GM23248 (cell line): ENCODE results near the gene GNA14. TPM values are rescaled to one million over a fixed set of nuclear protein-coding genes. Genes with fewer than 3 reads are reported as not detected.

ENCODE experiments used
- DNase-seq: peaks from one replicate; pipeline ENCODE4 v3.0.0-alpha.2; 2015
- H2AFZ ChIP-seq: fragments of 200-600 bp; sonication (generic); 2 replicates; pipeline ENCODE4 v1.6.1; 2016; ENCODE audit warnings: antibody characterized with exemption
- H3F3A ChIP-seq: fragments of 200-600 bp; sonication (generic); 2 replicates; pipeline ENCODE4 v1.6.1; 2016; ENCODE audit warnings: mild to moderate bottlenecking, antibody characterized with exemption, mixed run types; ENCODE audit not compliant: insufficient read depth
- H3K27ac ChIP-seq: fragments of 200-600 bp; sonication (generic); 2 replicates; pipeline ENCODE4 v1.5.1; 2016; ENCODE audit warnings: mild to moderate bottlenecking
- H3K27me3 ChIP-seq: fragments of 200-600 bp; sonication (generic); replicated peaks from 2 replicates; pipeline ENCODE4 v1.6.1; 2016; ENCODE audit warnings: mild to moderate bottlenecking; ENCODE audit not compliant: insufficient read depth
- H3K36me3 ChIP-seq: fragments of 200-600 bp; sonication (generic); 2 replicates; pipeline ENCODE4 v1.6.1; 2016; ENCODE audit warnings: low read depth, mild to moderate bottlenecking
- H3K4me1 ChIP-seq: fragments of 200-600 bp; sonication (generic); 2 replicates; pipeline ENCODE4 v1.6.1; 2016; ENCODE audit warnings: mild to moderate bottlenecking; ENCODE audit not compliant: insufficient read depth
- H3K4me2 ChIP-seq: fragments of 200-600 bp; sonication (generic); one replicate; pipeline ENCODE4 v1.6.1; 2016; ENCODE audit warnings: mild to moderate bottlenecking; ENCODE audit not compliant: unreplicated experiment
- H3K4me3 ChIP-seq: fragments of 200-600 bp; sonication (generic); 2 replicates; pipeline ENCODE4 v1.5.1; 2016; ENCODE audit warnings: mild to moderate bottlenecking
- H3K79me2 ChIP-seq: fragments of 200-600 bp; sonication (generic); 2 replicates; pipeline ENCODE4 v1.6.1; 2016; ENCODE audit warnings: mild to moderate bottlenecking; ENCODE audit not compliant: insufficient read depth
- H3K9ac ChIP-seq: fragments of 200-600 bp; sonication (generic); 2 replicates; pipeline ENCODE4 v1.6.1; 2016; ENCODE audit warnings: mild to moderate bottlenecking
- H3K9me2 ChIP-seq: fragments of 200-600 bp; sonication (generic); 2 replicates; pipeline ENCODE4 v1.6.1; 2016; ENCODE audit warnings: mixed run types, mild to moderate bottlenecking, moderate library complexity; ENCODE audit not compliant: insufficient read depth
- H3K9me3 ChIP-seq: fragments of 200-600 bp; sonication (generic); one replicate; pipeline ENCODE4 v1.6.1; 2017; ENCODE audit warnings: low read depth
- H4K20me1 ChIP-seq: fragments of 200-600 bp; sonication (generic); 2 replicates; pipeline ENCODE4 v1.6.0; 2016; ENCODE audit not compliant: insufficient read depth
- EZH2 ChIP-seq: fragments of 200-600 bp; sonication (generic); IDR thresholded peaks from 2 replicates; pipeline ENCODE4 v1.6.1; 2018; ENCODE audit warnings: antibody characterized with exemption, mild to moderate bottlenecking; ENCODE audit not compliant: insufficient read depth, poor library complexity, severe bottlenecking
- EZH2phosphoT487 ChIP-seq: fragments of 200-600 bp; sonication (generic); IDR thresholded peaks from 2 replicates; pipeline ENCODE4 v1.6.1; 2018; ENCODE audit warnings: antibody characterized with exemption, moderate library complexity, mild to moderate bottlenecking, low read depth; ENCODE audit not compliant: insufficient read depth
- WGBS, 2 experiments: methylation state at CpG; one replicate each; pipeline ENCODE4 v1.1.6; 2015 to 2017; ENCODE audit warnings: low lambda C conversion rate in 2 of 2, low coverage in 1 of 2; ENCODE audit errors: missing lambda C conversion rate in 2 of 2; 5-methylcytosine and 5-hydroxymethylcytosine counted together
- in situ Hi-C: fragments of 300-500 bp; cut with MboI; formaldehyde crosslinking; loops from 2 replicates; pipeline ENCODE4 v1.15.0; 2020
- polyA plus RNA-seq: library from polyadenylated mRNA; unstranded; fragments of >200 nt; fragmentation: Nextera tagmentation; extraction: Ambion mirVana; gene quantifications from 2 replicates; pipeline ENCODE4 v1.2.1, GENCODE V29; 2016
- total RNA-seq: library from RNA; depleted of rRNA; stranded (reverse); fragments of >200 nt; shearing (Covaris generic); gene quantifications from 2 replicates; pipeline ENCODE4 v1.2.3, GENCODE V29; 2014

GNA14 gene
- total and polyA plus RNA-seq, 2 experiments from 2014 or later = 0.11 to 0.24 TPM

- H3K4me1 ChIP-seq = no peaks in the 10 kb centered on the region
- H3F3A ChIP-seq = no peaks in the 10 kb centered on the region
- no peaks in the 10 kb centered on the region for H4K20me1 ChIP-seq
- in situ Hi-C loops = no loop called here
- H3K9me2 ChIP-seq = no peaks in the 10 kb centered on the region
- H3K4me3 ChIP-seq = no peak overlapping the region
- no peak overlapping the region for H2AFZ ChIP-seq
- H3K4me2 ChIP-seq = no peak overlapping the region
- H3K36me3 ChIP-seq = no peaks in the 10 kb centered on the region
- H3K9me3 ChIP-seq = no peaks in the 10 kb centered on the region
- 83 to 84% methylated on average over 4 of the region's 4 CpGs for WGBS, 2 experiments
- no peak overlapping the region for H3K27ac ChIP-seq
- H3K9ac ChIP-seq = no peak overlapping the region
- DNase-seq = no peak
- H3K79me2 ChIP-seq = no peaks in the 10 kb centered on the region
- TF ChIP-seq EZH2phosphoT487 (no peak), EZH2 (no peak)
- H3K27me3 ChIP-seq = no peaks in the 10 kb centered on the region
These were observed 212.8 kb downstream of the GNA14 start for GRCh38 chr9:77435277-77435676.

- H3K27ac ChIP-seq = no peak overlapping the region
- no peaks in the 10 kb centered on the region for H3K27me3 ChIP-seq
- peak; percentile 87 for DNase-seq
- H3F3A ChIP-seq = no peaks in the 10 kb centered on the region
- WGBS, 2 experiments = 62 to 64% methylated on average over 21 of the region's 21 CpGs
- no peaks in the 10 kb centered on the region for H3K9me2 ChIP-seq
- TF ChIP-seq EZH2phosphoT487 = no peak
- no peak for TF ChIP-seq EZH2
- H3K9me3 ChIP-seq = no peaks in the 10 kb centered on the region
- no peaks in the 10 kb centered on the region for H3K79me2 ChIP-seq
- H3K4me2 ChIP-seq = no peak overlapping the region
- H3K4me3 ChIP-seq = no peak overlapping the region
- no peak overlapping the region for H3K9ac ChIP-seq
- peak overlapping the region; percentile 58; the same call in 1 of the 2 replicates for H2AFZ ChIP-seq
- in situ Hi-C loops = no loop called here
- no peaks in the 10 kb centered on the region for H4K20me1 ChIP-seq
- no peaks in the 10 kb centered on the region for H3K36me3 ChIP-seq
- H3K4me1 ChIP-seq = no peaks in the 10 kb centered on the region
These were observed 214.3 kb downstream of the GNA14 start for GRCh38 chr9:77433675-77434445.

- Histone ChIP-seq H3K36me3 (no peaks in the 10 kb centered on the region), H3K27ac (no peak overlapping the region), H3K9me3 (no peaks in the 10 kb centered on the region), H3F3A (no peaks in the 10 kb centered on the region), H3K4me1 (no peaks in the 10 kb centered on the region), H2AFZ (no peak overlapping the region), H3K79me2 (no peaks in the 10 kb centered on the region), H3K4me3 (no peak overlapping the region), H4K20me1 (no peaks in the 10 kb centered on the region), H3K9ac (no peak overlapping the region), H3K27me3 (no peaks in the 10 kb centered on the region), H3K4me2 (no peak overlapping the region), H3K9me2 (no peaks in the 10 kb centered on the region)
- in situ Hi-C loops = no loop called here
- WGBS, 2 experiments = 71 to 75% methylated on average over 6 of the region's 6 CpGs
- no peak for DNase-seq
- TF ChIP-seq EZH2 (no peak), EZH2phosphoT487 (no peak)
These were observed 216.1 kb downstream of the GNA14 start for GRCh38 chr9:77432053-77432452.

GRCh38 chr9:77429928-77430327, 218.2 kb downstream of the GNA14 start:
- no peak overlapping the region for H3K4me3 ChIP-seq
- no peak for DNase-seq
- no peak overlapping the region for H3K4me2 ChIP-seq
- in situ Hi-C loops = no loop called here
- H3K9me3 ChIP-seq = no peaks in the 10 kb centered on the region
- no peaks in the 10 kb centered on the region for H3F3A ChIP-seq
- H3K36me3 ChIP-seq = no peaks in the 10 kb centered on the region
- H4K20me1 ChIP-seq = no peaks in the 10 kb centered on the region
- H3K9ac ChIP-seq = no peak overlapping the region
- no peaks in the 10 kb centered on the region for H3K79me2 ChIP-seq
- no peaks in the 10 kb centered on the region for H3K9me2 ChIP-seq
- H2AFZ ChIP-seq = no peak overlapping the region
- TF ChIP-seq EZH2 (no peak), EZH2phosphoT487 (no peak)
- H3K27ac ChIP-seq = no peak overlapping the region
- no peaks in the 10 kb centered on the region for H3K27me3 ChIP-seq
- H3K4me1 ChIP-seq = no peaks in the 10 kb centered on the region
- WGBS, 2 experiments = 44 to 48% methylated on average over 2 of the region's 2 CpGs
